HG02763 (cell line): Measurements from ENCODE around the gene KCNC1.
A peak's percentile ranks its signal among the peaks of the same experiment; 100 is the strongest.

Experiments
- ATAC-seq: cut with Tn5 transposase; IDR thresholded peaks from one replicate; pipeline ENCODE4 v1.9.1; 2021; ENCODE audit warnings: mild to moderate bottlenecking, moderate library complexity; ENCODE audit not compliant: unreplicated experiment

Gene KCNC1

DNA sequence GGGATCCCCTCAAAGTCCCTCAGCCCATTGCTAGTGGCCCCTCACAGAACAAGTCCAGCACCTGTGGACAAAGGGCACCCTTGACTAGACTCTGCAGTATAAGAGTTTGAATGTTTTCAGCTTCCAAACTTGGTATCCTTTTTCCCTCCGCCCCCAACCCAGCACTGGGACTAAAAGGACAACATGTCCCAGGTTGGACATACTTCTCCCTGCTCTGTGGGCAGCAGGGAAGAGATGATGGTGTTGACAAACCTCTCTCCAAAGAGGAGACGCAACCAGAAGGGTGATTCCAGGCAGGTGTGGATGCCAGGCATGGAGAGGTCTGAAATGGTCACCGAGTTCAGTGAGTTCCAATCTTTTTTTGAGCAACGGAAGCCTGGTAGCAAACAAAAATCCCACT is 19.7 kb upstream of the KCNC1 start:
- no peak for ATAC-seq

- no peak for ATAC-seq
Measured at GRCh38 chr11:17716807-17717206, 17.8 kb upstream of the KCNC1 start.

GRCh38 chr11:17718015-17718414 is 16.6 kb upstream of the KCNC1 start:
- ATAC-seq: no peak

- no peak for ATAC-seq
Measured at GRCh38 chr11:17718510-17718962, 16.0 kb upstream of the KCNC1 start.

GRCh38 chr11:17719028-17719937 is 15.3 kb upstream of the KCNC1 start, which contains the start of gene MYOD1:
Gene MYOD1, plus strand, starts transcription at chr11:17719571. Its CDS starts 212 bp downstream, at chr11:17719783.
- no peak for ATAC-seq

- ATAC-seq: no peak
Measured at GRCh38 chr11:17719938-17720795, 14.4 kb upstream of the KCNC1 start.

DNA sequence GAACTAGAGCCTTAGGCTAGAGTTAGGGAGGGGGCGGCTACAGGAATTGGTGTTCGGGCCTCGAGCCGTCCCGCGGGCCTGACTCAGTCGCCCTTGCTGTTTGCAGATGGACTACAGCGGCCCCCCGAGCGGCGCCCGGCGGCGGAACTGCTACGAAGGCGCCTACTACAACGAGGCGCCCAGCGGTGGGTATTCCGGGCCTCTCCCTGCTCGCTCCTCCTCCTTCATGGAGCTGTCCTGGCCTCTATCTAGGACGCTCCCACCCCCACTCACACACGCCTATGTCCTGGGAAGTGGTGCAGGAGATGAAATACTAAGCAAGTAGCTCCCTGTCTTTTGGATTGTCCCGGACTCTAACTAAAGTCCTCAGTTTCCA is 13.8 kb upstream of the KCNC1 start:
- ATAC-seq: no peak

GRCh38 chr11:17721242-17721999 is 13.2 kb upstream of the KCNC1 start:
- no peak for ATAC-seq

DNA sequence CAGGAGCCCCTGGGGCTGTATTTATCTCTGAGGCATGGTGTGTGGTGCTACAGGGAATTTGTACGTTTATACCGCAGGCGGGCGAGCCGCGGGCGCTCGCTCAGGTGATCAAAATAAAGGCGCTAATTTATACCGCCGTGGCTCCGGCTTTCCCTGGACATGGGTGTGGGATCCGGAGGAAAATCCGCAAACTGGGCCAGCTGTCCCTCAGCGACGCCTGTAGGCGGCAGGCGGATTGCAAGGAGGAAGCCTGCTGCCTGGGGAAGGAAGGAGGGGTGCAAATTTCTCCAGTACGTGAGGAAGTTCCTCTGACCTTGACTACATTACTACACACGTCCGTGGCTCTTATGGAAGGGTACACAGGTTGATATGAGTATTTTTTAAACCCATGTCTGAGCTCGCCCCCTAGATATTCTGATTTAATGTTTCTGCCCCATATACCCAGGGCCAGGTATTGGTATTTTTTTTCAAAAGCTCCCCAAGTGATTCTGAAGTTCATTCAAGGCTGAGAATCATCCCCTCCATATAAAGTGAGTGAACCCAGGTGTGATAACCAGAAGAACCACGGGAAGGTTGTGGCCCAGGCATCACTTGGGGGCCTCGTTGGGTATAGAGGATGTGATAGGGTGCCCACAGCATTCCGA is 12.5 kb upstream of the KCNC1 start:
- ATAC-seq: no peak

DNA sequence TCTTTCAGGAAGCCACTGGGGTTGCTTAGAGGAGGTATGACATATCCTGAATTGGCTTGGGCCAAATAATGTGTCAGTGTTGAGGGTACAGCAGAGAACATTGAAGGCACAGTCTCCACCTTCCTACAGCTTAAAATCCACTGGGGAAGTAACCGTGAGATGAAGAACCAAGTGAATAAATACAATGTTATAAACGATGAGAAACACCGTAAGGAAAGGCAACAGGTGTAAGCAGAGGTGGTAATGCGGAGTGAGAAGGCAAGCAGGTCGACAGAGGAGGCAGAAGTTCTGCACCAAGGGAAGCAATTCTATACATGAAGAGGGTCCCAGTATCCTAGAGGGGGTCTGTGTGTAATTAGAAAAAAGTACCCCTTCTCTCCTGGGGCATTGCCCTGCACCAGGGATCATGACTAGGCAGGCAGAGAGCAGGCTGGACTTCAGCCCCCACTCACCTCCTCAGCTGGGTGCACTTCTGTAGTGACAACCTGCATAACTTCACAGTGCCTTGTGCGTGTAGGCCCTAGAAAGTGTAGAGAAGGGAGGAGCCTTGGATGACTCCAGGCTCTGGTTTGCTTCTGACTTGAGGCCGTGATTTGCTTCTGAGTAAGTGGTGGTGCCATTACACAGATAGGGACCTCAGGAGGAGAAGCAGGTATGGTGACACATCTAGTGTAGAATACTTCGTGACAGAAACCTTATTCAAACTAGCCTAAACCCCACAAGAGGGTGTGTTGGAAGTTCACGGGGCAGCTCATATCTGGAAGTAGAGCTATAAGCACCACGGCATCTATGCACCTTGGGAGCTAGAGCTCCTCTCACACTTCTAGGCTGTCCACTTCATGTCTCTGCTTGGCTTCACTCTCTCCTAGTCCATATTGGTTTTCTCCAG is 10.3 kb upstream of the KCNC1 start:
- ATAC-seq: no peak

GRCh38 chr11:17725174-17725573 is 9.4 kb upstream of the KCNC1 start:
- no peak for ATAC-seq

- ATAC-seq: no peak
Measured at GRCh38 chr11:17730137-17730536, 4.4 kb upstream of the KCNC1 start.

DNA sequence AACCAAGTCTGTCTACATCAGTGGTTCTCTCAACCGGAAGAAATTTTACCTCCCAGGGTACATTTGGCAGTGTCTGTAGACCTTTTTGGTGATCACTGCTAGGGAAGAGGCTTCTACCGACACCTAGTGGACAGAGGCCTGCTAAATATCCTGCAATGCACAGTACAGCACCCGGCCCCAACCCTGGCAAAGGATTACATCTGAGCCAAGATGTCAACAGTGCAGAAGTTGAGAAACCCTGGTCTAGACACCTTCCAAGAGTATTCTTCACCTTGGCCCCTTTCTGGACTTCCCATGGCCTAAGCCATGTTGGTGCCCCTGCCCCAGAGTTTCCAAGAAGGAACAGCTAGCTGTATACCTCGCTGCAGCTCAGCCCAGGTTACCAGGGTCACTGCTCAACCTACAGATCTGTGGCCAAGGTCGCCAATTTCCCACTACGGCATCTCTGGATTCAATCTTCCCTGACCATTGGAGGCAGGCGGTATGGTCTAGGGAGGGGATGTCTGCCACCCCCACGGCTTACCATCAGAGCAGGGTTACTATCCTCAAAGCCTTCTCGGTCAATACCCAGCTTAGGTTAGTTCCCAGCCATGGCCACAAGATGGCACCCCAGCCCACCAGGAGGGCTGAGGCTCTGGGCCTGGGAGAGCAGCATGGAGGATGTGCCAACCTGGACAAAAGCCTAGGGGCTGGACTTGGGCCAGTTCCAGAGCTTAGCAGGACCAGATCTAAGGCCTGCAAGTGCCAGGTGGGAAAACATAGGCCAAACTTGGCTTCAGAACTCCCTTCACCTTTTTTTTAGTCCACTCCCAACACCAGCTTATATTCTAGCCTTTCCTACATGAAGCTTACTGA is 3.7 kb upstream of the KCNC1 start:
- peak; percentile 71 for ATAC-seq

DNA sequence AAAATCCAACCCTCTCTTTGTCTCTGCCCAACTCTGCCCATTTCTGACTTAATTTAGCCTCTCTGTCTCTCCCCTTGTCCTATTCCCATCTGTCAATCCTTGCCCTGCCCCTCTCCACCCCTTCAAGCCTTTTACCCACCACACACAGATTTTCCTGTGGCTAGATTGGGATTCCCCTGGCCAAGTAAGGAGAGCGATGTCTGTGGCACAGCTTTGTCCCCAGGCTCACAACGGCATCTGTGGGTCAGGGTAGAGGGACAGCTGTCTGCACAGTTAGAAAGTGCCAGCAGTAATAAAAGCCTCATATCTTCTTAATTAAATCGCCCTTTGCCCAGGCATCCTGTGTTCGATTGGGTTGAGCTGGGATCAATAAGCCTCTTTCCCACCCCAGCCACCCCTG is 1.3 kb upstream of the KCNC1 start:
- no peak for ATAC-seq

DNA sequence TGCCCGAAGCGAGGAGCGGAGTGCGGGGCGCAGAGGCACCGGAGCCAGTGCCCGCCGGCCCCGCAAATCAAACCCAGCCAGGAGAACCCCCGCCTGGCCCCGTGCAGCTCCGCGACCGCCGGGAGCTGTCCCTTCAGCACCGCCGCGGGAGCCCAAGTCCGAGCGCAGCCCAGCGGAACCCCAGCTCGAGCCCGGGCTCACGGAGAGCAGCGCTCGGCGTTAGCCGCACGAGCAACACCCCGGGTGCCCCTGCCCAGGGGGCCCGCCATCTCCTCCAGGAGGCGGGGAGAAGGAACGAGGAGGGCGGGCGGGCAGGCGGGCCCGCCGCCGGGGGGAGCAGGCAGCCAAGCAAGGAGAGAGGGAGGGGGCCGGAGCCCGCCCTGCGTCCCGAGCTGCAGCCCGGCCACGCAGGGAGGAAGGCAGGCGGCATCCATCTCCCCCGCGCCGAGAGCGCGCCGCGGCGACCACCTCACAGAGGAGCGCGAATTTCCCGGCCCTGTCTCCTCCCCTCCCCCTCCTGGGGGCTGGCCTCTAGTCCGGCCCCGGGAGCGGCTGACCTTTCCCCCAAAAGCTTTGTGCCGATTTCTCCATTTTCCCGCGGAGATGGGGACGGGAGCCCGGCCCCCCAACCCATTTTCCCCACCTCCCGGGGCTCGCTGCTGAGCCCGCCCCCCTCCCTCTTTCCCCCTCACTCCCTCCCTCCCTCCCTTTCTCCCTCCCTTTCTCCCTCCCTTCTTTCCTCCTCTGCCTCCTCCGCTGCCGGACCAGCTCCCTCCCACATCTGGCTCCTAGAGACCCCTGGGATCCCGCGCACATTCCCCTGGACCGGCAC is 621 bp downstream of the KCNC1 start:
- no peak for ATAC-seq

DNA sequence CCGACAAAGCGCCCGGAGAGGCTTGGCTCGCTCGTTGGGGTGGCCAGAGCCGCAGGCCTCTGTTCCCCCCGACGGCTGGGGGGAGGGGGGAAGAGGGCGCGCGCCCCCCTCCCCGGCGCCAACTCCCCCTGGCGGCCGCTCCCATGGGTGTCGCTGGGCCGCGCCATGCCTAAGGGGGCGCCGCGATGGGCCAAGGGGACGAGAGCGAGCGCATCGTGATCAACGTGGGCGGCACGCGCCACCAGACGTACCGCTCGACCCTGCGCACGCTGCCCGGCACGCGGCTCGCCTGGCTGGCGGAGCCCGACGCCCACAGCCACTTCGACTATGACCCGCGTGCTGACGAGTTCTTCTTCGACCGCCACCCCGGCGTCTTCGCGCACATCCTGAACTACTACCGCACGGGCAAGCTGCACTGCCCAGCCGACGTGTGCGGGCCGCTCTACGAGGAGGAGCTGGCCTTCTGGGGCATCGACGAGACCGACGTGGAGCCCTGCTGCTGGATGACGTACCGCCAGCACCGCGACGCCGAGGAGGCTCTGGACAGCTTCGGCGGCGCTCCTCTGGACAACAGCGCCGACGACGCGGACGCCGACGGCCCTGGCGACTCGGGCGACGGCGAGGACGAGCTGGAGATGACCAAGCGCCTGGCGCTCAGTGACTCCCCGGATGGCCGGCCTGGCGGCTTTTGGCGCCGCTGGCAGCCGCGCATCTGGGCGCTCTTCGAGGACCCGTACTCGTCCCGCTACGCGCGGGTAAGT is 1.4 kb downstream of the KCNC1 start:
- no peak for ATAC-seq

GRCh38 chr11:17736579-17736893 is 2.0 kb downstream of the KCNC1 start:
- ATAC-seq: no peak
